Measurements from ENCODE around the gene TSPAN17. TPM values are rescaled to one million over a fixed set of nuclear protein-coding genes. Genes with fewer than 3 reads are reported as not detected.

TSPAN17 gene
- total and polyA plus RNA-seq, 10 of the 15 experiments (the other 5 are each of a cell fraction or from before 2014, with no cell fraction given), result 0.24 to 17.1 (median 10.4) TPM

- TF ChIP-seq IKZF1 (conservative IDR thresholded peaks at IDR 0.05), result no peak
- no peak for TF ChIP-seq JUNB (IDR thresholded peaks at IDR 0.05)
- TF ChIP-seq, protein P1, sequence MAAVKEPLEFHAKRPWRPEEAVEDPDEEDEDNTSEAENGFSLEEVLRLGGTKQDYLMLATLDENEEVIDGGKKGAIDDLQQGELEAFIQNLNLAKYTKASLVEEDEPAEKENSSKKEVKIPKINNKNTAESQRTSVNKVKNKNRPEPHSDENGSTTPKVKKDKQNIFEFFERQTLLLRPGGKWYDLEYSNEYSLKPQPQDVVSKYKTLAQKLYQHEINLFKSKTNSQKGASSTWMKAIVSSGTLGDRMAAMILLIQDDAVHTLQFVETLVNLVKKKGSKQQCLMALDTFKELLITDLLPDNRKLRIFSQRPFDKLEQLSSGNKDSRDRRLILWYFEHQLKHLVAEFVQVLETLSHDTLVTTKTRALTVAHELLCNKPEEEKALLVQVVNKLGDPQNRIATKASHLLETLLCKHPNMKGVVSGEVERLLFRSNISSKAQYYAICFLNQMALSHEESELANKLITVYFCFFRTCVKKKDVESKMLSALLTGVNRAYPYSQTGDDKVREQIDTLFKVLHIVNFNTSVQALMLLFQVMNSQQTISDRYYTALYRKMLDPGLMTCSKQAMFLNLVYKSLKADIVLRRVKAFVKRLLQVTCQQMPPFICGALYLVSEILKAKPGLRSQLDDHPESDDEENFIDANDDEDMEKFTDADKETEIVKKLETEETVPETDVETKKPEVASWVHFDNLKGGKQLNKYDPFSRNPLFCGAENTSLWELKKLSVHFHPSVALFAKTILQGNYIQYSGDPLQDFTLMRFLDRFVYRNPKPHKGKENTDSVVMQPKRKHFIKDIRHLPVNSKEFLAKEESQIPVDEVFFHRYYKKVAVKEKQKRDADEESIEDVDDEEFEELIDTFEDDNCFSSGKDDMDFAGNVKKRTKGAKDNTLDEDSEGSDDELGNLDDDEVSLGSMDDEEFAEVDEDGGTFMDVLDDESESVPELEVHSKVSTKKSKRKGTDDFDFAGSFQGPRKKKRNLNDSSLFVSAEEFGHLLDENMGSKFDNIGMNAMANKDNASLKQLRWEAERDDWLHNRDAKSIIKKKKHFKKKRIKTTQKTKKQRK (IDR thresholded peaks at IDR 0.05; ENCODE audit: low read depth, low read length), result no peak
- no peak for TF ChIP-seq MLLT1 (IDR thresholded peaks at IDR 0.05)
- TF ChIP-seq CREM (IDR thresholded peaks at IDR 0.05; ENCODE audit: low read depth), result no peak
Measured at GRCh38 chr5:176629317-176629852, 17.9 kb upstream of the TSPAN17 start (continued).

DNA sequence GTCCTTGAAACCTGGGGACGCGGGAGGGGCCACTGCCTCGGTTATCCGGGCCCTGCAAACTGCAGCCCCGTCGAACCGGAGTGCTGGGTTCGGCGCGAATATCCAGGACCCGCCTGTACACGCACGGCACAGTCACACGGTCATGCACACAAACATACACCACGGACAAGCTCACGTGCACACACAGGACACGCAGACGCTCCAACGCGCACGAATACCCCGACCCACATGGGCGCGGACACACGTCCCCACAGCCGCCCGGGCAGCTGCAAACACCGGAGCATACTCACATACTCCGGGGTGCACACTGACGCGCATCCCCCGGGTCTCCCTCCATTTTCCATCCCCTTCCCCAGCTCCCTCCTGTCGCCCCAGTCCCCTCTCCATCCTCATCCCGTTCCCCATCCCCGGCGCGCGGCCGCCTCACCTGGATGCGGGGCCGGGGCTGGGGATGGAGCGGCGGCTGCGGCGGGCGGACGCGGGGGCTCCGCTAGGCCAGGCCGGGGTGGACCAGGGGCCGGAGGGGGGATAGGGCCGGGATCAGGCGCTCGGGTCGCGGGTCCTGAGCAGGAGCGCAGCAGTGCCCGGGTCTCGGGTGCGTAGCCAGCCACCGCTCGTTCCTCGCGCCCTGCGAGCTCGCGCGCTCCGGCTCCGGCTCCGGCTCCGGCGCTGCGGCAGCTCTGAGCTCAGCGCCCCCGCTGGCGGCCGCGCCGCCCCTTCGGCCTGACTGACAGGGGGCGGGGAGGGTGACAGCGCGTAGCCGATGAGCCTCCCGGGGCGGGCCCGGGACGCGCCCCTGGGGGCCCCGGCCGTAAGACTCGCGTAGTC lies 17.2 kb upstream of the TSPAN17 start, which contains the start of the genes EIF4E1B and SNCB:
Gene EIF4E1B (plus strand): TSS at position 823 of the 828 bp plus-strand sequence. CDS start 12,113 bp downstream, outside the sequence.
Gene SNCB (minus strand): TSS at position 682 of the 828 bp plus-strand sequence. CDS start 880 bp downstream, outside the sequence.
- H3K4me1 ChIP-seq (ENCODE audit: control insufficient read depth, insufficient read depth, low read length), result peaks cover 13% of the 10 kb centered on the region
- ATAC-seq (peak; percentile 89), FAIRE-seq (no peak), DNase-seq (ENCODE audit: low read depth, low spot score) (no peak)
- in situ Hi-C loops (cut with MboI), result no loop called here
- H2AFZ ChIP-seq (ENCODE audit: control insufficient read depth, low read depth, low read length), result peak within 1 kb of the TSS; percentile 23; the same call in 1 of the 2 replicates
- no peak within 1 kb of the TSS for H3K9ac ChIP-seq (ENCODE audit: control insufficient read depth, insufficient read depth, low read length)
- RAD21 ChIA-PET (ENCODE audit: unreplicated experiment), result interaction anchor here (0.8 kb wide), 1 partner anchor 17 kb away, joined by 4 read pairs; the partner anchor contains the start of gene TSPAN17
- POLR2A ChIA-PET, result no interaction called here
- no peaks in the 10 kb centered on the region for H3K9me3 ChIP-seq (replicated peaks; ENCODE audit: control insufficient read depth, insufficient read depth, low read length)
- SMC1A ChIA-PET (ENCODE audit: uncharacterized antibody, unreplicated experiment), result no interaction called here
- 0 out of 2 replicates have a peak, but pooled peaks cover 3% of the 10 kb centered on the region for H4K20me1 ChIP-seq (ENCODE audit: control insufficient read depth, insufficient read depth)
- no TSS peak for BruUV-seq (replicated peaks)
- peak within 1 kb of the TSS; percentile 74 for H3K4me2 ChIP-seq (ENCODE audit: control insufficient read depth, insufficient read depth)
- H3K27me3 ChIP-seq (replicated peaks in 1 of 2; ENCODE audit: control insufficient read depth in 2 of 2, insufficient read depth in 2 of 2, low read length in 1 of 2), result peaks cover 7 to 10% of the 10 kb centered on the region in 2 experiments
- intact Hi-C loops (cut with micrococcal nuclease; ENCODE audit: unreplicated experiment), result no loop called here
- no peaks in the 10 kb centered on the region for H3K79me2 ChIP-seq (ENCODE audit: control insufficient read depth, insufficient read depth, low read length)
- WGBS (ENCODE audit: insufficient coverage, insufficient replicate concordance, low lambda C conversion rate, missing lambda C conversion rate), result 6% methylated on average over 66 of the region's 94 CpGs
- H3K36me3 ChIP-seq (ENCODE audit: control insufficient read depth in 2 of 2, insufficient read depth in 2 of 2, low read length in 1 of 2), result no peaks in the 10 kb centered on the region
- H3K4me3 ChIP-seq, result peak within 1 kb of the TSS; percentile 25; the same call in 1 of the 2 replicates
- CTCF ChIA-PET, result interaction anchor here (0.6 kb wide), 1 partner anchor 87 kb away, joined by 3 read pairs; no protein-coding TSS in a partner anchor
- no peak within 1 kb of the TSS for H3K27ac ChIP-seq (ENCODE audit: control insufficient read depth, insufficient read depth)
- TF ChIP-seq PBX3 (IDR thresholded peaks at IDR 0.05; ENCODE audit: insufficient replicate concordance, low read depth, low read length), result peak; percentile 90
- no peak for TF ChIP-seq MEF2A (IDR thresholded peaks at IDR 0.05; ENCODE audit: insufficient read depth, low read depth, low read length)
- no peak for TF ChIP-seq SMARCA5 (IDR thresholded peaks at IDR 0.05)
- TF ChIP-seq, protein P2, sequence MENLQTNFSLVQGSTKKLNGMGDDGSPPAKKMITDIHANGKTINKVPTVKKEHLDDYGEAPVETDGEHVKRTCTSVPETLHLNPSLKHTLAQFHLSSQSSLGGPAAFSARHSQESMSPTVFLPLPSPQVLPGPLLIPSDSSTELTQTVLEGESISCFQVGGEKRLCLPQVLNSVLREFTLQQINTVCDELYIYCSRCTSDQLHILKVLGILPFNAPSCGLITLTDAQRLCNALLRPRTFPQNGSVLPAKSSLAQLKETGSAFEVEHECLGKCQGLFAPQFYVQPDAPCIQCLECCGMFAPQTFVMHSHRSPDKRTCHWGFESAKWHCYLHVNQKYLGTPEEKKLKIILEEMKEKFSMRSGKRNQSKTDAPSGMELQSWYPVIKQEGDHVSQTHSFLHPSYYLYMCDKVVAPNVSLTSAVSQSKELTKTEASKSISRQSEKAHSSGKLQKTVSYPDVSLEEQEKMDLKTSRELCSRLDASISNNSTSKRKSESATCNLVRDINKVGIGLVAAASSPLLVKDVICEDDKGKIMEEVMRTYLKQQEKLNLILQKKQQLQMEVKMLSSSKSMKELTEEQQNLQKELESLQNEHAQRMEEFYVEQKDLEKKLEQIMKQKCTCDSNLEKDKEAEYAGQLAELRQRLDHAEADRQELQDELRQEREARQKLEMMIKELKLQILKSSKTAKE (IDR thresholded peaks at IDR 0.05; ENCODE audit: low read depth, poor library complexity, severe bottlenecking), result no peak
- 0 out of 2 replicates have a peak, but pooled peaks have one; percentile 30 for TF ChIP-seq DPF2 (IDR thresholded peaks at IDR 0.05)
